GM23338 (cell line): ENCODE data around the gene ELFN1. TPM values are rescaled to one million over a fixed set of nuclear protein-coding genes. Genes with fewer than 3 reads are reported as not detected.

ENCODE experiments used
- ATAC-seq: fragments of 200-7000 bp; cut with Tn5 transposase; 3 replicates; pipeline ENCODE4 v1.9.1; 2020
- DNase-seq: peaks from one replicate; pipeline ENCODE4 v3.0.0-alpha.2; 2015; ENCODE audit warnings: low spot score
- H2AFZ ChIP-seq: fragments of 200-600 bp; sonication (generic); 2 replicates; pipeline ENCODE4 v1.8.0; 2016; ENCODE audit warnings: antibody characterized with exemption, mild to moderate bottlenecking, moderate library complexity
- H3F3A ChIP-seq: fragments of 200-600 bp; sonication (generic); replicated peaks from 2 replicates; pipeline ENCODE4 v1.8.0; 2017; ENCODE audit warnings: antibody characterized with exemption, mixed run types, low read depth
- H3K27ac ChIP-seq: fragments of 200-600 bp; sonication (generic); 2 replicates; pipeline ENCODE4 v1.6.1; 2016; ENCODE audit warnings: low read depth
- H3K27me3 ChIP-seq: fragments of 200-600 bp; sonication (generic); 2 replicates; pipeline ENCODE4 v1.8.0; 2016; ENCODE audit warnings: mild to moderate bottlenecking, mixed run types, moderate library complexity; ENCODE audit not compliant: insufficient read depth
- H3K36me3 ChIP-seq: fragments of 200-600 bp; sonication (generic); 2 replicates; pipeline ENCODE4 v1.8.0; 2016; ENCODE audit warnings: mild to moderate bottlenecking; ENCODE audit not compliant: insufficient read depth
- H3K4me1 ChIP-seq: fragments of 200-600 bp; sonication (generic); 2 replicates; pipeline ENCODE4 v1.8.0; 2016; ENCODE audit warnings: mild to moderate bottlenecking, moderate library complexity; ENCODE audit not compliant: insufficient read depth
- H3K4me2 ChIP-seq: fragments of 200-600 bp; sonication (generic); 2 replicates; pipeline ENCODE4 v1.7.1; 2017; ENCODE audit warnings: mixed run types
- H3K4me3 ChIP-seq: fragments of 200-600 bp; sonication (generic); 2 replicates; pipeline ENCODE4 v1.6.1; 2016; ENCODE audit warnings: mixed run types
- H3K79me2 ChIP-seq: fragments of 200-600 bp; sonication (generic); replicated peaks from 2 replicates; pipeline ENCODE4 v1.8.0; 2017; ENCODE audit warnings: mild to moderate bottlenecking; ENCODE audit not compliant: insufficient read depth
- H3K9me2 ChIP-seq: fragments of 200-600 bp; sonication (generic); 2 replicates; pipeline ENCODE4 v1.8.0; 2017; ENCODE audit not compliant: insufficient read depth
- H4K20me1 ChIP-seq: fragments of 200-600 bp; sonication (generic); replicated peaks from 2 replicates; pipeline ENCODE4 v1.8.0; 2017; ENCODE audit warnings: mild to moderate bottlenecking; ENCODE audit not compliant: insufficient read depth
- H3K27ac Mint-ChIP-seq: 2 replicates; pipeline ENCODE4 v1.8.0; 2020; ENCODE audit warnings: inconsistent platforms, mild to moderate bottlenecking, moderate library complexity, mixed read lengths
- H3K27me3 Mint-ChIP-seq: 3 replicates; pipeline ENCODE4 v1.8.0; 2022; ENCODE audit warnings: low read depth, mild to moderate bottlenecking, moderate library complexity, mixed read lengths, inconsistent platforms; ENCODE audit not compliant: insufficient read depth, poor library complexity
- H3K36me3 Mint-ChIP-seq: 3 replicates; pipeline ENCODE4 v1.8.0; 2021; ENCODE audit warnings: low read depth, mild to moderate bottlenecking, inconsistent platforms, moderate library complexity, mixed read lengths
- H3K4me1 Mint-ChIP-seq: 3 replicates; pipeline ENCODE4 v1.8.0; 2020; ENCODE audit warnings: mild to moderate bottlenecking, inconsistent platforms, mixed read lengths
- H3K4me3 Mint-ChIP-seq: 3 replicates; pipeline ENCODE4 v1.8.0; 2021; ENCODE audit warnings: moderate library complexity, mild to moderate bottlenecking, inconsistent platforms, mixed read lengths
- H3K9me3 Mint-ChIP-seq: 3 replicates; pipeline ENCODE4 v1.8.0; 2020; ENCODE audit warnings: moderate library complexity, mild to moderate bottlenecking, inconsistent platforms, mixed read lengths
- CREB1 ChIP-seq: fragments of 250-450 bp; sonication (Bioruptor Pico); IDR thresholded peaks from 2 replicates; pipeline ENCODE4 v1.5.0; 2020; ENCODE audit warnings: low read depth, mild to moderate bottlenecking, moderate library complexity
- EZH2 ChIP-seq: fragments of 200-600 bp; sonication (generic); IDR thresholded peaks from one replicate; pipeline ENCODE4 v1.8.0; 2017; ENCODE audit warnings: antibody characterized with exemption, mild to moderate bottlenecking, low read depth; ENCODE audit not compliant: unreplicated experiment
- JUNB ChIP-seq: IDR thresholded peaks from one replicate; pipeline ENCODE4 v1.6.1; 2016; ENCODE audit warnings: antibody characterized with exemption; ENCODE audit not compliant: unreplicated experiment
- NANOG ChIP-seq: IDR thresholded peaks from 2 replicates; pipeline ENCODE4 v1.6.1; 2016; ENCODE audit warnings: antibody characterized with exemption, borderline replicate concordance
- ZNF114 ChIP-seq: fragments of 250-450 bp; sonication (Bioruptor Pico); IDR thresholded peaks from 2 replicates; pipeline ENCODE4 v1.5.0; 2020; ENCODE audit warnings: mild to moderate bottlenecking, moderate library complexity
- ZNF331 ChIP-seq: fragments of 250-450 bp; sonication (Bioruptor Pico); IDR thresholded peaks from 2 replicates; pipeline ENCODE4 v1.5.0; 2020; ENCODE audit warnings: low read depth, mild to moderate bottlenecking, moderate library complexity
- polyA plus RNA-seq: library from polyadenylated mRNA; unstranded; fragments of >200 nt; fragmentation: Nextera tagmentation; extraction: Ambion mirVana; gene quantifications from 2 replicates; pipeline ENCODE4 v1.2.1, GENCODE V29; 2016
- total RNA-seq: library from RNA; depleted of rRNA; stranded (reverse); fragments of >200 nt; shearing (Covaris generic); gene quantifications from 2 replicates; pipeline ENCODE4 v1.2.3, GENCODE V29; 2014
- TF ChIP-seq, protein P1 (sequence below): IDR thresholded peaks from 2 replicates; pipeline ENCODE4 v1.6.1; 2016; ENCODE audit warnings: antibody characterized with exemption
- TF ChIP-seq, protein P2 (sequence below): fragments of 250-450 bp; sonication (Bioruptor Pico); IDR thresholded peaks from 2 replicates; pipeline ENCODE4 v1.5.0; 2020; ENCODE audit warnings: mild to moderate bottlenecking, moderate library complexity
- TF ChIP-seq, protein P3 (sequence below), 2 experiments: fragments of 200-600 bp in 1 of 2; sonication (generic) in 1 of 2; conservative IDR thresholded peaks; 2 replicates each; pipeline versions ENCODE4 v1.5.1 to v1.6.1; 2016 to 2017; ENCODE audit warnings: antibody characterized with exemption in 2 of 2, low read depth in 2 of 2, mild to moderate bottlenecking in 2 of 2, moderate library complexity in 1 of 2

ELFN1 gene
- total and polyA plus RNA-seq, 2 experiments from 2014 or later: 0.08 to 3.5 TPM

DNA sequence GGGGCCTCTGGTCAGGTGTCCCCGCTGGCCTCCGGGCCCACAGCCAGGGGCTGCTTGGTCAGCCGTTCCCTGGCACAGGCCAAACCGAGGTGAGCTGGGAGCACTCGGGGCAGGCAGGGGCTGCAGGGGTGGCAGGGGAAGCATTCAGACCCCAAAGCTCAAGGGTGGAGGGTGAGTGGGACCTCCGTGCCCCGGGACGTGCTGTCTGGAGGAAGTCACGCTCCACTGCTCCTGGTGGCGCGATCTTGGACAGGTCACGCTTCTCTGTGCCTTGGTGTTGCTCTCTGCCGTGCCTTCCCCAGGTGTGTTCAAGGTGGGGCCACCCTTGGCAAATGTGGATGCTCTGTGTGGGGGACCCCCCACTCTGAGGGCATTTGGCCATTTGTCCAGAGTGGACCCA lies 24.6 kb upstream of the ELFN1 start:
- Mint-ChIP-seq H3K9me3 (no peaks in the 10 kb centered on the region), H3K4me1 (no peaks in the 10 kb centered on the region; the same call in 2 of the 3 replicates)

More for the DNA sequence above, 24.6 kb upstream of the ELFN1 start:
- no peaks in the 10 kb centered on the region for H3F3A ChIP-seq
- H3K27me3 Mint-ChIP-seq: peaks cover 9% of the 10 kb centered on the region
- no peak for DNase-seq
- no peak overlapping the region for H3K27ac Mint-ChIP-seq
- no peaks in the 10 kb centered on the region for H3K9me2 ChIP-seq
- H3K4me3 Mint-ChIP-seq: no peak overlapping the region
- no peaks in the 10 kb centered on the region for H3K27me3 ChIP-seq
- no peak overlapping the region for H2AFZ ChIP-seq
- H3K4me3 ChIP-seq: no peak overlapping the region
- no peaks in the 10 kb centered on the region for H4K20me1 ChIP-seq
- no peak overlapping the region for H3K4me2 ChIP-seq
- H3K36me3 Mint-ChIP-seq: no peaks in the 10 kb centered on the region
- H3K4me1 ChIP-seq: no peaks in the 10 kb centered on the region
- H3K36me3 ChIP-seq: no peaks in the 10 kb centered on the region
- H3K27ac ChIP-seq: no peak overlapping the region
- TF ChIP-seq, protein P1, sequence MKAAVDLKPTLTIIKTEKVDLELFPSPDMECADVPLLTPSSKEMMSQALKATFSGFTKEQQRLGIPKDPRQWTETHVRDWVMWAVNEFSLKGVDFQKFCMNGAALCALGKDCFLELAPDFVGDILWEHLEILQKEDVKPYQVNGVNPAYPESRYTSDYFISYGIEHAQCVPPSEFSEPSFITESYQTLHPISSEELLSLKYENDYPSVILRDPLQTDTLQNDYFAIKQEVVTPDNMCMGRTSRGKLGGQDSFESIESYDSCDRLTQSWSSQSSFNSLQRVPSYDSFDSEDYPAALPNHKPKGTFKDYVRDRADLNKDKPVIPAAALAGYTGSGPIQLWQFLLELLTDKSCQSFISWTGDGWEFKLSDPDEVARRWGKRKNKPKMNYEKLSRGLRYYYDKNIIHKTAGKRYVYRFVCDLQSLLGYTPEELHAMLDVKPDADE: no peak
- TF ChIP-seq EZH2 (no peak), ZNF331 (no peak), CREB1 (CRISPR knock-in tag) (no peak), ZNF114 (CRISPR knock-in tag) (no peak), JUNB (no peak), NANOG (no peak)
- TF ChIP-seq, protein P2, sequence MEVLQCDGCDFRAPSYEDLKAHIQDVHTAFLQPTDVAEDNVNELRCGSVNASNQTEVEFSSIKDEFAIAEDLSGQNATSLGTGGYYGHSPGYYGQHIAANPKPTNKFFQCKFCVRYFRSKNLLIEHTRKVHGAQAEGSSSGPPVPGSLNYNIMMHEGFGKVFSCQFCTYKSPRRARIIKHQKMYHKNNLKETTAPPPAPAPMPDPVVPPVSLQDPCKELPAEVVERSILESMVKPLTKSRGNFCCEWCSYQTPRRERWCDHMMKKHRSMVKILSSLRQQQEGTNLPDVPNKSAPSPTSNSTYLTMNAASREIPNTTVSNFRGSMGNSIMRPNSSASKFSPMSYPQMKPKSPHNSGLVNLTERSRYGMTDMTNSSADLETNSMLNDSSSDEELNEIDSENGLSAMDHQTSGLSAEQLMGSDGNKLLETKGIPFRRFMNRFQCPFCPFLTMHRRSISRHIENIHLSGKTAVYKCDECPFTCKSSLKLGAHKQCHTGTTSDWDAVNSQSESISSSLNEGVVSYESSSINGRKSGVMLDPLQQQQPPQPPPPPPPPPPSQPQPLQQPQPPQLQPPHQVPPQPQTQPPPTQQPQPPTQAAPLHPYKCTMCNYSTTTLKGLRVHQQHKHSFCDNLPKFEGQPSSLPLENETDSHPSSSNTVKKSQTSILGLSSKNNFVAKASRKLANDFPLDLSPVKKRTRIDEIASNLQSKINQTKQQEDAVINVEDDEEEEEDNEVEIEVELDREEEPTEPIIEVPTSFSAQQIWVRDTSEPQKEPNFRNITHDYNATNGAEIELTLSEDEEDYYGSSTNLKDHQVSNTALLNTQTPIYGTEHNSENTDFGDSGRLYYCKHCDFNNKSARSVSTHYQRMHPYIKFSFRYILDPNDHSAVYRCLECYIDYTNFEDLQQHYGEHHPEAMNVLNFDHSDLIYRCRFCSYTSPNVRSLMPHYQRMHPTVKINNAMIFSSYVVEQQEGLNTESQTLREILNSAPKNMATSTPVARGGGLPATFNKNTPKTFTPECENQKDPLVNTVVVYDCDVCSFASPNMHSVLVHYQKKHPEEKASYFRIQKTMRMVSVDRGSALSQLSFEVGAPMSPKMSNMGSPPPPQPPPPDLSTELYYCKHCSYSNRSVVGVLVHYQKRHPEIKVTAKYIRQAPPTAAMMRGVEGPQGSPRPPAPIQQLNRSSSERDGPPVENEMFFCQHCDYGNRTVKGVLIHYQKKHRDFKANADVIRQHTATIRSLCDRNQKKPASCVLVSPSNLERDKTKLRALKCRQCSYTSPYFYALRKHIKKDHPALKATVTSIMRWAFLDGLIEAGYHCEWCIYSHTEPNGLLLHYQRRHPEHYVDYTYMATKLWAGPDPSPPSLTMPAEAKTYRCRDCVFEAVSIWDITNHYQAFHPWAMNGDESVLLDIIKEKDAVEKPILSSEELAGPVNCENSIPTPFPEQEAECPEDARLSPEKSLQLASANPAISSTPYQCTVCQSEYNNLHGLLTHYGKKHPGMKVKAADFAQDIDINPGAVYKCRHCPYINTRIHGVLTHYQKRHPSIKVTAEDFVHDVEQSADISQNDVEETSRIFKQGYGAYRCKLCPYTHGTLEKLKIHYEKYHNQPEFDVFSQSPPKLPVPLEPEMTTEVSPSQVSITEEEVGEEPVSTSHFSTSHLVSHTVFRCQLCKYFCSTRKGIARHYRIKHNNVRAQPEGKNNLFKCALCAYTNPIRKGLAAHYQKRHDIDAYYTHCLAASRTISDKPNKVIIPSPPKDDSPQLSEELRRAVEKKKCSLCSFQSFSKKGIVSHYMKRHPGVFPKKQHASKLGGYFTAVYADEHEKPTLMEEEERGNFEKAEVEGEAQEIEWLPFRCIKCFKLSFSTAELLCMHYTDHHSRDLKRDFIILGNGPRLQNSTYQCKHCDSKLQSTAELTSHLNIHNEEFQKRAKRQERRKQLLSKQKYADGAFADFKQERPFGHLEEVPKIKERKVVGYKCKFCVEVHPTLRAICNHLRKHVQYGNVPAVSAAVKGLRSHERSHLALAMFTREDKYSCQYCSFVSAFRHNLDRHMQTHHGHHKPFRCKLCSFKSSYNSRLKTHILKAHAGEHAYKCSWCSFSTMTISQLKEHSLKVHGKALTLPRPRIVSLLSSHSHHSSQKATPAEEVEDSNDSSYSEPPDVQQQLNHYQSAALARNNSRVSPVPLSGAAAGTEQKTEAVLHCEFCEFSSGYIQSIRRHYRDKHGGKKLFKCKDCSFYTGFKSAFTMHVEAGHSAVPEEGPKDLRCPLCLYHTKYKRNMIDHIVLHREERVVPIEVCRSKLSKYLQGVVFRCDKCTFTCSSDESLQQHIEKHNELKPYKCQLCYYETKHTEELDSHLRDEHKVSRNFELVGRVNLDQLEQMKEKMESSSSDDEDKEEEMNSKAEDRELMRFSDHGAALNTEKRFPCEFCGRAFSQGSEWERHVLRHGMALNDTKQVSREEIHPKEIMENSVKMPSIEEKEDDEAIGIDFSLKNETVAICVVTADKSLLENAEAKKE (CRISPR knock-in tag): no peak
- TF ChIP-seq, protein P3, sequence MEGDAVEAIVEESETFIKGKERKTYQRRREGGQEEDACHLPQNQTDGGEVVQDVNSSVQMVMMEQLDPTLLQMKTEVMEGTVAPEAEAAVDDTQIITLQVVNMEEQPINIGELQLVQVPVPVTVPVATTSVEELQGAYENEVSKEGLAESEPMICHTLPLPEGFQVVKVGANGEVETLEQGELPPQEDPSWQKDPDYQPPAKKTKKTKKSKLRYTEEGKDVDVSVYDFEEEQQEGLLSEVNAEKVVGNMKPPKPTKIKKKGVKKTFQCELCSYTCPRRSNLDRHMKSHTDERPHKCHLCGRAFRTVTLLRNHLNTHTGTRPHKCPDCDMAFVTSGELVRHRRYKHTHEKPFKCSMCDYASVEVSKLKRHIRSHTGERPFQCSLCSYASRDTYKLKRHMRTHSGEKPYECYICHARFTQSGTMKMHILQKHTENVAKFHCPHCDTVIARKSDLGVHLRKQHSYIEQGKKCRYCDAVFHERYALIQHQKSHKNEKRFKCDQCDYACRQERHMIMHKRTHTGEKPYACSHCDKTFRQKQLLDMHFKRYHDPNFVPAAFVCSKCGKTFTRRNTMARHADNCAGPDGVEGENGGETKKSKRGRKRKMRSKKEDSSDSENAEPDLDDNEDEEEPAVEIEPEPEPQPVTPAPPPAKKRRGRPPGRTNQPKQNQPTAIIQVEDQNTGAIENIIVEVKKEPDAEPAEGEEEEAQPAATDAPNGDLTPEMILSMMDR (conservative IDR thresholded peaks at IDR 0.05; ENCODE audit: low read depth in 2 of 2): no peak
- no peaks in the 10 kb centered on the region for H3K79me2 ChIP-seq
- no peak for ATAC-seq
